Sciatic nerve (tissue), 2 donors: ENCODE measurements around the gene TOX2. TPM values are rescaled to one million over a fixed set of nuclear protein-coding genes. Genes with fewer than 3 reads are reported as not detected.

Experiments used
- ATAC-seq: fragments of 200-7000 bp; cut with Tn5 transposase; one replicate; pipeline ENCODE4 v1.9.1; 2020; ENCODE audit warnings: mild to moderate bottlenecking, moderate library complexity
- DNase-seq: peaks from one replicate; pipeline ENCODE4 v3.0.0-alpha.2; 2020; ENCODE audit warnings: low spot score
- intact Hi-C: fragments of 100-400 bp; cut with DNase I; formaldehyde crosslinking; loops from one replicate; pipeline ENCODE4 v1.14.2; 2022
- total RNA-seq: library from RNA; stranded (reverse); fragmentation: NEBNext Ultra II Directional; extraction: Animal tissue kit (Norgen Biotek cat#: 25700); gene quantifications from one replicate; pipeline ENCODE4 v1.2.1, GENCODE V29; 2021
- donor health status: DM: no; HTN: no; CAD: no.
- donor health status: DM: no; HTN: no; CAD: no.

Gene TOX2
- total RNA-seq, 1 donor from 2014 or later, result 2.1 TPM

GRCh38 chr20:44057698-44058675 lies 143.3 kb downstream of the TOX2 start:
- DNase-seq (peak; percentile 42), ATAC-seq (no peak)
- intact Hi-C loops, result no loop called here

GRCh38 chr20:44064501-44065400 lies 150.1 kb downstream of the TOX2 start:
- intact Hi-C loops, result no loop called here
- DNase-seq (peak; percentile 31), ATAC-seq (no peak)

- intact Hi-C loops, result no loop called here
- DNase-seq, result peak; percentile 52
- ATAC-seq, result no peak
Observed at GRCh38 chr20:44065401-44066340, 151.0 kb downstream of the TOX2 start.

GRCh38 chr20:44066645-44067606 lies 152.3 kb downstream of the TOX2 start:
- intact Hi-C loops, result no loop called here
- no peak for ATAC-seq
- DNase-seq, result peak; percentile 26

GRCh38 chr20:44067650-44068081 lies 153.0 kb downstream of the TOX2 start:
- intact Hi-C loops, result no loop called here
- no peak for ATAC-seq
- DNase-seq, result peak; percentile 38

- intact Hi-C loops, result no loop called here
- peak; percentile 49 for DNase-seq
Observed at GRCh38 chr20:44068316-44069201, 153.9 kb downstream of the TOX2 start.

GRCh38 chr20:44069203-44070011 lies 154.8 kb downstream of the TOX2 start:
- DNase-seq, result peak; percentile 51
- intact Hi-C loops, result no loop called here
- no peak for ATAC-seq

More at GRCh38 chr20:44068316-44069201, 153.9 kb downstream of the TOX2 start:
- ATAC-seq, result no peak

- ATAC-seq, result no peak
- intact Hi-C loops, result no loop called here
- peak; percentile 25 for DNase-seq
Observed at GRCh38 chr20:44070139-44070900, 155.7 kb downstream of the TOX2 start.

GRCh38 chr20:44071057-44071456 lies 156.4 kb downstream of the TOX2 start:
- intact Hi-C loops, result no loop called here
- peak; percentile 14 for DNase-seq

GRCh38 chr20:44071526-44072111 lies 157.0 kb downstream of the TOX2 start:
- intact Hi-C loops, result no loop called here
- ATAC-seq, result no peak
- DNase-seq, result peak; percentile 37

More at GRCh38 chr20:44071057-44071456, 156.4 kb downstream of the TOX2 start:
- no peak for ATAC-seq

GRCh38 chr20:44072384-44072783 lies 157.7 kb downstream of the TOX2 start:
- no peak for DNase-seq
- no peak for ATAC-seq
- intact Hi-C loops, result no loop called here

GRCh38 chr20:44073011-44073674 lies 158.5 kb downstream of the TOX2 start:
- DNase-seq, result peak; percentile 31
- intact Hi-C loops, result no loop called here
- no peak for ATAC-seq

GRCh38 chr20:44073675-44074071 lies 159.0 kb downstream of the TOX2 start:
- DNase-seq (no peak), ATAC-seq (no peak)
- intact Hi-C loops, result no loop called here
